ENCODE measurements around the gene ZNHIT1.

ZNHIT1 gene

GRCh38 chr7:101217388-101218235, at the start of gene ZNHIT1, which contains the start of gene PLOD3:
ZNHIT1 (plus strand) TSS chr7:101218165; CDS start chr7:101218196, 31 bp downstream.
PLOD3 (minus strand) TSS chr7:101217581; CDS start chr7:101217274, 307 bp downstream.
- DNase-seq (ENCODE audit: low spot score), result peak; percentile 97

- DNase-seq (ENCODE audit: low spot score), result no peak
Observed at GRCh38 chr7:101168412-101169049, 49.4 kb upstream of the ZNHIT1 start.

- no peak for DNase-seq (ENCODE audit: low spot score)
Observed at GRCh38 chr7:101169110-101169837, 48.7 kb upstream of the ZNHIT1 start.

- peak; percentile 80 for DNase-seq (ENCODE audit: low spot score)
Observed at GRCh38 chr7:101169838-101170551, 48.0 kb upstream of the ZNHIT1 start.

- DNase-seq (ENCODE audit: low spot score), result no peak
Observed at GRCh38 chr7:101170617-101171441, 47.1 kb upstream of the ZNHIT1 start.

GRCh38 chr7:101171442-101171837, 46.5 kb upstream of the ZNHIT1 start:
- DNase-seq (ENCODE audit: low spot score), result no peak

- no peak for DNase-seq (ENCODE audit: low spot score)
Observed at GRCh38 chr7:101172005-101172853, 45.7 kb upstream of the ZNHIT1 start.

GRCh38 chr7:101172854-101173751, 44.9 kb upstream of the ZNHIT1 start:
- DNase-seq (ENCODE audit: low spot score), result no peak

GRCh38 chr7:101173752-101174244, 44.2 kb upstream of the ZNHIT1 start:
- peak; percentile 55 for DNase-seq (ENCODE audit: low spot score)

GRCh38 chr7:101174322-101174854, 43.6 kb upstream of the ZNHIT1 start:
- no peak for DNase-seq (ENCODE audit: low spot score)

GRCh38 chr7:101175664-101176063, 42.3 kb upstream of the ZNHIT1 start:
- DNase-seq (ENCODE audit: low spot score), result no peak

GRCh38 chr7:101177644-101178043, 40.3 kb upstream of the ZNHIT1 start:
- DNase-seq (ENCODE audit: low spot score), result no peak

GRCh38 chr7:101179117-101179516, 38.8 kb upstream of the ZNHIT1 start:
- no peak for DNase-seq (ENCODE audit: low spot score)

- DNase-seq (ENCODE audit: low spot score), result no peak
Observed at GRCh38 chr7:101179713-101180112, 38.3 kb upstream of the ZNHIT1 start.

GRCh38 chr7:101180130-101180755, 37.7 kb upstream of the ZNHIT1 start, which contains the start of gene NAT16:
NAT16 (minus strand) TSS chr7:101180293; CDS start chr7:101174807, 5,486 bp downstream.
- DNase-seq (ENCODE audit: low spot score), result no peak

- DNase-seq (ENCODE audit: low spot score), result no peak
Observed at GRCh38 chr7:101185258-101185839, 32.6 kb upstream of the ZNHIT1 start.

GRCh38 chr7:101186194-101186593, 31.8 kb upstream of the ZNHIT1 start:
- DNase-seq (ENCODE audit: low spot score), result no peak

Data from CD4-positive, alpha-beta T cell treated with Interleukin-15 for 4 hours (primary cell).